HG02678 (cell line): ENCODE results near the gene IGDCC3.

Experiments
- ATAC-seq: cut with Tn5 transposase; IDR thresholded peaks from one replicate; pipeline ENCODE4 v1.9.1; 2021; ENCODE audit warnings: mild to moderate bottlenecking, moderate library complexity; ENCODE audit not compliant: unreplicated experiment

IGDCC3 gene

DNA sequence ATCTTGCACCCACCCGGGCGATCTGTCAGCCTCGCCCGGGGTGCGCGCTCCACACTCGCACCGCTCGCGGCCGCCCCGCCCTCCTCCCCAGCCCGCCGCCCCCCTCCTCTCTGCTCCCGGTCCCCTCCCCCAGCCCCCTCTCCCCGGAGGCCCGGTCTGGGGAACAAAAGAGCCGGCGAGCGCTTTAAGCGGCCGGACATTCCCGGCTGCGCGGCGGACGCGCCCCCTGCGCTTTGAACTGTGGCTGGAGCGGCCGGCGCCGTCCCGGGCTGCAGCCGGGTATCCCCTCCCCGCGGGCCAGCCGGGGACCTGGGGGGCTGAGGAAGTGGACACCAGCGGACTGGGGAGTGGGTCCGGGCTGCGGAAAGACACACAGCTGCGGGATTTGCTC, at the start of gene IGDCC3:
Gene IGDCC3, minus strand, starts transcription at position 27 of the 391 bp plus-strand sequence. CDS start 214 bp downstream, outside the sequence.
- ATAC-seq = no peak

DNA sequence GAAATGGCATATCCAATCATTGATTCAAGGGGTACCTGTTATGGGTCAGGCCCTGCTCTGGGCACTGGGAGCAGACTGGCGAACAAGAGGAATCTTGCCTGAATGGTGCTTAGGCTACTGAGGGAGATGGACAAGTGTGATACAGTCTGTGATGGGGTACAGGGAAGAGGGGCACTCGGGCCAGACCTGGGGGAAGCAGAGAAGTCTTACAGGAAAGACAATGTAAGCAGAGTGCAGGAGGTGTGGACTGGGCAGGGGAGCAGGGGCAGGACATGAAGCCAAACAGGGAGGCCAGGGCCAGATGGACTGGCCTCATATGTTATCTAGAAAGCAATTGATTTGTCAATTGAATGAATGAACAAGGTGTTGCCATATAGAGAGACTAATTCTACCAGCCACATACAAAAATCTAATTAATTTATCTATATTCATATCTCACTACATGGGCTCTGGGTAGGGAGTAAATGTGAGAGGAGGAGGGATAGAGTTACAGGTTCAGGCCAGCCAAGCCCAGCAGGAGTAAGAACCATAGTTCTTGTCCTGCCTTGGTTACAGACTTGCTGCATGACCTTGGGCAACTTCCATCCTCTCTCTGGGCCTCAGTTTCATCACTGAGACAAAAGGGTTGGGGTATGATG, 48.5 kb upstream of the IGDCC3 start:
- no peak for ATAC-seq

DNA sequence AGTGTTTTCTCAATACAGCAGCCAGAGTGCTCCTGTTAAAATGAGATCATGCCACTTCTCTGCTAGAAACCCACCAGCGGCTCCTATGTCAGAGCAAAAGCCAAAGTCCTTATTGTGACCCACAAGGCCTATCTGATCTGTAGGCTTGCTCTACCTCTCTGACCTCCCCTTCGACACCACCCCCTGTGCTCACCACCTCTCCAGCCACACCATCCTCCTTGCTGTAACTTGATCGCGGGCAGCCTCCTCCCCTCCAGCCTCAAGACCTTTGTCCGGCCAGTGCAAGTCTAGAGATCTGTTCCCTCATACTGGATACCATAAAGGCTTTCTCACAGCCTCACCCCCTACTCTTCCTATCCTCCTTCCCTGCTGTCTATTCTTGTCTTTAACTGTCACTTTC, 46.9 kb upstream of the IGDCC3 start:
- ATAC-seq = no peak

DNA sequence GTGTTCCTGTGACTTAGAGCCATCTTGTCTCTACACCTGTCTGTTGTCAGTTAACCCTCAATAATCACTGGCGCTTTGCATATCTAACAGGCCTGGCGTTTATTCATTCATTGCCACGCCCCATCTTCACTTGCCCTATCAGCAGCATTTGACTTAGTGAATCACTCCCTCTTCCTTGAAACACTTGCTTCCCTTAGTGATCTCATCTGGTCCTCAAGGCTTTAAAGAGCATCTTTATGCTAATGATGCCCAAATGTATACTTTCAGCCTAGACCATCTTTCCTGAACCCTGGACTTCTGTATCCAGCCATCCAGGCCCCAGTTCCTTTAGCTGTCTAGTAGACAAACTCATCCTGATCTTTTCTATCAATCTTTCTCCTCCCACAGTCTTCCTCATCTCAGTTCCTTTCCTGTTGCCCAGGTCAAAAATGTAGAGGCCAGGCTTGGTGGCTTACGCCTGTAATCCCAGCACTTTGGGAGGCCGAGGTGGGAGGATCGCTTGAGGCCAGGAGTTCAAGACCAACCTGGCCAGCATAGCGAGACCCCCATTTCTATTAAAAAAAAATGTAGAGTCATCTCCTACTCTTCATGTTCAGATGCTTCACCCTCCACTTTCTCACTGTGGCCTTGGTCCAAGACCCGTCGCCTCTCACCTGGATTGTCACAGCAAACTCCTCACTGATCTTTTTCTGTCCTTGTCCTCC, 46.3 kb upstream of the IGDCC3 start:
- no peak for ATAC-seq

DNA sequence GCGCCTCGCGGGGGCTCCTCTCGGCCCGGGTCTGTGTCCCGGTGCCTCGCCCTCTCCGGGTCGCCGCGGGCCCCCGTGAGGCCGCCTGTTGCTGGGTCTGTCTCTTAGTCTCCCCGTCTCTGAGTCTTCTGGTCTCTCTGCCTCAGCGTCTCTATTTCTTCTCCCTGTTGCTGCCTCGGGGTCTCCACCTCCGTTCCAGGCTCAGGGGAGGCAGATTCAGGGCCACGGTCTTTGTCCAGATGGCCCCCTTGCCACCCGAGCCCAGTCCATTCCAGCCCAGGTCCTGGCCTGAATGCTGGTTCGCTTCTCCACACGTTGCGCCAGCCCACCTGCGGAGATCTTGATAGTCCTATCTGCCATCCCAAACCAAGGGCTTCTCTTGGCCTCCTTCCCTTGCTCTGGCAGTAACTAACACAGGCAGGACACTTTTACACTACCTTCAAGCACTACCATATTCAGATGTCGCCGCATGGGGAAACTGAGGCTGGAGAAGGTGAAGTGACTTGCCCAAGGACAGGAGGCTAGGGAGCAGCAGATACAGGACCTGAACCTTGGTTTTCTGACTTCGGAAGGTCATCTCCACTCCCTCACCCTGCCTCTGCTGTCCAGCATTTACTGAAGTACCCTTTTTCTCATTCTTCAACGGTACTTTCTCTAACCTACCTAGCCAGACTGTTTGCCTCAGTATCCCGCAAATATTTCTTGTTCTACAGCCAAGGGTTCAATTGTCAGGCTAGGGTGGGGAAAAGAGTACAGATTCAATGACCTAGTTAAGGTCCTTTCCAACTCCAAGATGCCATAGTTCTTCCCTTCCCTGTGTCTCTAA, 45.6 kb upstream of the IGDCC3 start:
- no peak for ATAC-seq

DNA sequence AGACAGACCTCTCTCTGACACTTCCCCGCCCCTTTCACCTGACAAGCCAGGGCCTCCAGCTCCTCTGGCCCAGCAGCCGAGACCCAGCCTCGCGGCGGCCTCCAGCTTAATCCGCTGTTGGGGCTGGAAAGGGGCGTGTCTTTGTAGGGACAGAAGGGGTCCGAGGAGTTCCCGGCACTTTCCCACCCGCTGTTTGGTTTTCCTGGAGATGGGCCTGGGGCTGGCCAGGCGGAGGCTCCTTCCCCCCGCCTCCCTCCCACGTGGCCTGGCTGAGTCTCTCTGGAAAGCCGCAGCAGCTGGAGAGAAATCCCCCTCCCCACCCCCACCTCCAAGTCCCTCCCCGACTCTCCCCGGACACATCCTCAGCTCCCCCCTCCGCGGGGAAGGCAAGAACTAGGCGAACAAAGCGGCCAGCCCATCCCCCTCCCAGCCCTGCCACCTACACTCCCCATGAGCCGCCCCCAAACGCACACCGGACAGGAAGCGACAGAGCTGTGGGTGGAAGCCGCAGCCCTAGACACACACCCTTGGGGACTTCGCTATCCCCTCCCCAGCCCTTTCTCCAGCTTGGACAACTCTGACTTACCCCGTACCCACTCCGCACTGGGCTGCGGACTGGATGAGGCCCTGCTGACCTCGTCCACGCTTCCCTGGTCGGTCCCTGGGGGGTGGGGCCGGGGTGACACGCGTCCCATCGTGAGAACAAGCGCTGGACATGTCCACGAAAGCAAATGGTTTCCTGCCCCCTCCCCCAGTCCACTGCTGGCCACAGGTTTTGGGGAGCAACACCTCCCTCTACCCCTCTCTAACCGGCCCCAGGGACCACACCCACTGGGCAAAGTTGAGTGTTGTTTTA, 43.8 kb upstream of the IGDCC3 start:
- no peak for ATAC-seq

DNA sequence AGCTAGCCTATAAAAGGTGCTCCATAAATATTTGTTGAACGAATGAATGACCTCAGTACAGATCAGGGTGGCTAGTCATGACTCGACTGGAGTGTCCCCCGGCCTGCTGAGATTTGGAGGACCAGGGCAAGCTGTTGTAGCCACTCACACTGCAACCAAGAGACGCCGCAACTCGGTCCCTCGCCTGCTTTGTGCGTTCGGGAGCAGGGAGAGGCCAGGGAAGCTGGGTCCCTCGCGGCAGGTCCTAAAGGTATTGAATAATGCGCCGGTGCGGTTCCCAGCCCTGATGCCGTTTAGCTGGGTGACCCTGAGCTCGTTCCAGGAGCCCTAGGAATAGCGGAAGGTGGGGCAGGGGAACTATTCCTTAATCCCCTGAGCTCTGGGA, 43.2 kb upstream of the IGDCC3 start:
- no peak for ATAC-seq

DNA sequence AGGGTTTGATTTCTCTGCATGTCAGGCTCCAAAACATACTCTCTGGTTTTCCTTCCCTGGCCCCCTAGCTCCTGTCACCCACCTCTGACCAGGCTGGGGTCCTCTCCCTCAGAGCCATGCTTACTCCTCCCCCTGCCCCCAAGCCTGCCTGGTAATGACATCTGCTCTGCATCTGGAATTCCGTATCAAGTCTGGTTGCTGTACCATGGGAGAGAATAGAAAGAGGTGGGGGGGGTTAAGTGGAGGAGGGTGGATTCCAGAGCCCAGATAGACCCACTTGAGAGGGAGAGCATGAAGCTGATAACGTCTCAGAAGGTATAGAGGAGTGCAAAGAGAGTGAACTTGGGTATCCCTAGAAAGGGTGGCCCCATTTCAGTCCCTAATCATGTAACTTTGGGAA, 40.8 kb upstream of the IGDCC3 start:
- ATAC-seq = no peak

DNA sequence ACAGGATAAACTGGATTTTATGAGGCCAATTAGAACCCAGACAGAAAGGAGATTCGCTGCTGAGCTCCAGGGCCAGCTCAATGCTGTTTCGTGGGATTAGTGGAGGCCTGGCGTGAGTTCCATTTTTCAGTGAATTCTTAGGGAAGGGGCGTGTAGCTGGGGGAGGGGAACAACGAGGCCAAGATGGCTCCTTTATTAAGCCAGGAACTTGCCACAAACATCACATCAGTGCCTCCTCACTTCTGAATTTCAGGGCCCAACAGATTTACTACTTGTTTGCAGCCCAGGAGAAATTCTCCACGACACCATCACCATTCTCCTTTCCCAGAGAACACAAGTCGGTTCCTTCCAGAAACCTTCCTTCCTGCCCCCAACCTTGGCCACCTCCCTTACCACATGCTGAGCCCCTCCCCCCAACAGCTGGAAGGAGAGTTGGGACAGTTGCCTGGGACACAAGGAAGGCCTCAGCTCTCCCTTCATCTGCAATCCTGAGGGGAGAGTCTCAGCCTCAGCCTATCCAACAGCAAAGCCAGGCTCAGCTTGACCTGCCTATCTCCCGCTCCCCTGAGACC, 39.1 kb upstream of the IGDCC3 start:
- no peak for ATAC-seq

DNA sequence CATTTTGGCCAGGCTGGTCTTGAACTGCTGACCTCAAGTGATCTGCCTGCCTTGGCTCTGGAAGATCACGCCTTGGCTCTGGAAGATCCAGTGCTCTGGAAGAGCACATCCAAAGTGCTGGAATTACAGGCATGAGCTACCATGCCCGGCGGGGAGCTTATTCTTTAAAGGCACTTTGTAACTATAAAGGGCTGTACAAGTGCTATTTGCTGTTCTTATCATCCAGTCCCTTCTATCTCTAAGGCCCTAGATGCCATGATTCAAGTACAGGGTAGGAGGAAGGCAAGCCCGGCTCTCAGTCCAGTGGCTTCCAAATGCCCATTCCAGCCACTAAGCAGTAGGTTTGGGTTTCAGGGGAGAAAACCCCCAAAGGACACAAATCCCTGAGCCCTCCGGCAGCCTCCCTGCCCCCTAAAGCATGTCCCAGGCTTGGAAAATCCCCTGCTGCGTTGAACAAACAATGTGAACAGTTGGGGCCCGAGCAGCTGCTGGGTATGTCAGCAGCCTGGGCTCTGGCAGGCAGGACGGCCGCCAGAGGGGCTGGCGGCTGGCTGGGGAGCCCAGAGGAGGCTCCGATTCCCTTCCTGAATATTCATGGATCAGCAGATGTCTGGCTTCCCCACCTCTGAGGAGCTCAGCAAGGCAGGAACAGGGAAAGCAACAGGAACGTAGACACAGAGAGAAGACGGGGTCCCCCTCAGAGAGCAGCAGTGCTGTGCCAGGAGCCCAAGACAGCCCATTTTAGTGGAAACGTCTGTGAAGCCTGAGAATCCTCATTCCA, 37.2 kb upstream of the IGDCC3 start:
- ATAC-seq = no peak

DNA sequence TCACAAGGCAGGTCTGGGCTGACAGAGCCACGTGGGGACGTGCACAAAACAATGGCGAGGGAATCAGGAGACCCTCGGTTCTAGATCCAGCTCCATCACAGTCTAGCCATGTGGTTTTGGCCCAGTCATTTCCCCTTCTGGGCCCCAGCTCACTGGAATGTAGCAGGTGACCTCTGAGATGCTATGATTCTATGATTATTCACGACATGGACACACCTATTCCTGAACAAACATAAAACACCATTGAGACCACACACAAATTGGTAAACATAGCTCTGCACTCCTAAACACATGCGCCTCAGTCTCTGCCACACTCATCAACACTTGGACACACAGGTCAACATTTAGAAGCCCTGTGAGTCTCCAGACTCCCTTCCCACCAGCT, 36.0 kb upstream of the IGDCC3 start:
- ATAC-seq = no peak

DNA sequence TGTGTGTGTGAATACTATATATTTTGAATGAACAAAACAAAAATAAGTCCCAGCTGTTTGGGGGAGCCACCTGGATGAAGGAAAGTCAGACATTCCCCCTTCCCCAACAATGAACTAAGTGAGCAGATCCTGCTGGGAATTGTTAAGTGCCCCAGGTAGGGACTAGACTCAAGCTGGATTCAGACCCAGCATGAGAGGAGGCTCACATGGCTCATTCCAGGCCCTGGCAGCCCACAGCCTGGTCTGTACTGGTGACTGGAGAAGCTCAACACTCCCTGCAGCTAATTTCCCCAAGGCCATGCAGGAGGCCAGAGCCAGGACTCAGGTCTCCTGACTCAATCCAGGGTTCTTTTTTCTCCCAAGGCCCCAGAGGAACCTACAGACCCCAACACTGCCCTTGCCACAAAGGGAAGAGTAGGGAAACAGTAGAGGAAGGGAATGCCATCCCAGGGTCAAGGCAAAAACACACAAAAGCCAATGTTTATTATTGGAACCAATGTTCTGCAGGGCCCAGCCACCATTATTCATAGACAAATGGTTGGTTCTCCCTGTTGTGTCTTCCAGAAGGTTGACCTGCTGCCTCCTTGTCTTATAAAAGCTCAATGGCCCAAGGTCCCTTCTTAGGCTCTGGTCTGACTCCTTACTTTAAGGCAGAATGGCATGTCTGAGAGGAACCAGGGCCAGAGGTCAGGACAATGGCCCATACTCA, 35.4 kb upstream of the IGDCC3 start:
- ATAC-seq = no peak

DNA sequence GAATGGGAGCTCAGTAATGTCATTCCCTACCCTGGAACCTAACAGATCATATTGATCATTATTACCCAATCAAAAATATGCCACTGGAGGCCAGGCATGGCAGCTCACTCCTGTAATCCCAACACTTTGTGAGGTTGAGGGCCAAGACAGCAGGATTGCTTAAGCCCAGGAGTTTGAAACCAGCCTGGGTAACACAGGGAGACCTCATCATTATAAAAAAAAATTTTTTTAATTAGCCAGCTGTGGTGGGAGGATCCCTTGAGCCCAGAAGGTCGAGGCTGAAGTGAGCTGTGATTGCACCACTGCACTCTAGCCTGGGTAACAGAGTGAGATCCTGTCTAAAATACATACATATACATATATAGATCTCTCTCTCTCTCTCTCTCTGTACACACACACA, 34.8 kb upstream of the IGDCC3 start:
- ATAC-seq = no peak

DNA sequence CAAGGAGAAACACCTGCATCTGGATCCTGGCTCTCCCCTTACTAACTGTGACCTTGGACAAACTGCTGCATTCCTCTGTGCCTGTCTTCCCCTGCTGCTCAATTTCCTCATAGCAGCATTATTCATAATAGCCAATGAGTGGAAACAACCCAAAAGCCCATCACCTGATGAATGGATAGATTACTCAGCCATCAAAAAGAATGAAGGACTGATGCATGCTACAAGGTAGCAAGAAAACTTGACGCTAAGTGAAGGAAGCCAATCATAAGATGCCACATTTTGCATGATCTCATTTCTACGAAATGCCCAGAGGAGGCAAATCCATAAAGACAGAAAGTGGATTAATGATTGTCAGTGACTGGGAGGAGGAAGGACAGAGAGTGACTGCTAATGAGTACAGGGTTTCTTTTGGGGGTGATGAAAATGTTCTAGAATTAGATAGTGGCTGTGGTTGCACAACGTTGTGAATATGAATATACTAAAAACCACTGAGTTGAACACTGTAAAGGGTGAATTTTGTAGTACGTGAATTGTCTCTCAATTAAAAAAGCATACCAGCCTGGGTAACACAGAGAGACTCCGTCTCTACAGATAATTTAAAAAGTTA, 33.8 kb upstream of the IGDCC3 start:
- no peak for ATAC-seq

DNA sequence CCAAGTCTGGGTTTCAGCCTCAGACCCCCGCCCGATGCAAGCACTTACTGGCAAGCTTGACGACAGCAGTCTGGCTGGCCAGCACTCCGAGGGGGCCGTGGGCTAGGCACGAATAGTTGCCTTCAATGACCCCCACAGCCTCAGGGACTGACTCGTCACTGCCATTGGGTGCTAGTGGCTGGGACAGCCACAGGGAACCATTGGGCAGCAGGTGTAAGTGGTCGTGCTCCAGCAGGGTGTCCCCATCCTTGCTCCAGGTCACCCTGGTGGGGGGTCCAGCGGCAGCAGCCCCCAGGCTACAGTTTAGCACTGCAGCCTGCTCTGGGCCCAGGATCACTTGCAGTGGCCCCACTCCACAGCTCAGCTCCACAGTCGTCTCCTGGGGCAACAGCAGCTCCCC, 33.2 kb upstream of the IGDCC3 start:
- ATAC-seq = no peak

DNA sequence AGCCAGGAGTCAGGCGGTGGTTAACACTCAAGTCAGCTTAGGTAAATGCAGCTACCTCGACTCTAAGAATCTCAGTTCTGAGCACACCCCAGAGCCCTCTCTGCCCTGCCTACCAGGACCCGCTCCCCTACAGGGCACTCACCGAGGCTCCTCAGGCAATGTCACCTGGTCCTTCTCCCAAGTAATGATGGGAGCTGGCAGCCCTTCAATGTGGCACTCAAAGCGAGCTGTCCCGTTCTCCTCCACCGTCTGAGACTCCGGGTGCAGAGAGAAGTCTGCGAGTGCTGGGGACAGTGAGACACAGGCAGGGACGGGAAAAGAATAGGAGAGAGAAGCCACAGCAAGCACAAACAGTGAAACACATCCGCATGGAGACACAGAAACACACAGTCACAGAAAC, 32.2 kb upstream of the IGDCC3 start:
- ATAC-seq = no peak

DNA sequence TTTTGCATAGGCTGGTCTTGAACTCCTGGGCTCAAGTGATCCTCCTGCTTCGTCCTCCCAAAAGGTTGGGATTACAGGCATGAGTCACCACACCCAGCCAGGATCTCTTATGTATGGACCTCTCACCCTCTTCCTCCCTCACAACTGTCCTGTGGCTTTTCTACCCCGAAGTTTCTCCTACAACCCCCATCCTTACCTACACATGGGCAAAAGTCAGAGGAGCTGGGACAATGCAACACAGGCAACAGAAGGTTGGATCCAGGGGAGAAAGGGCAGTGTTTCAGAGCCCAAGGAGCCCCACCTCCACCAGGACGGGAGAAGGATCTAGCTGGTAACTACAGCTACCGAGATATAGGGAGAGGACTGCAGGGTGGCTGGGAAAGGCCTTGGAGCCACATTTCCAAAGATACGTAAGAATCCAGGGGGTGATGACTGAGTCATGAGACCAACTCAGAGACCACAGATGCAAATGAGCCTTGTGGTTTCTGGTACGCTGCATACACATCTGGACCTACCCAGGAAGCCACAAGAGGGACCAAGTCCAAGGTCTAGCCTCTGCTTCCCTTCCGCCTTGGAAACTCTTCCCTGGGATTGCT, 31.3 kb upstream of the IGDCC3 start:
- ATAC-seq = peak; percentile 64

DNA sequence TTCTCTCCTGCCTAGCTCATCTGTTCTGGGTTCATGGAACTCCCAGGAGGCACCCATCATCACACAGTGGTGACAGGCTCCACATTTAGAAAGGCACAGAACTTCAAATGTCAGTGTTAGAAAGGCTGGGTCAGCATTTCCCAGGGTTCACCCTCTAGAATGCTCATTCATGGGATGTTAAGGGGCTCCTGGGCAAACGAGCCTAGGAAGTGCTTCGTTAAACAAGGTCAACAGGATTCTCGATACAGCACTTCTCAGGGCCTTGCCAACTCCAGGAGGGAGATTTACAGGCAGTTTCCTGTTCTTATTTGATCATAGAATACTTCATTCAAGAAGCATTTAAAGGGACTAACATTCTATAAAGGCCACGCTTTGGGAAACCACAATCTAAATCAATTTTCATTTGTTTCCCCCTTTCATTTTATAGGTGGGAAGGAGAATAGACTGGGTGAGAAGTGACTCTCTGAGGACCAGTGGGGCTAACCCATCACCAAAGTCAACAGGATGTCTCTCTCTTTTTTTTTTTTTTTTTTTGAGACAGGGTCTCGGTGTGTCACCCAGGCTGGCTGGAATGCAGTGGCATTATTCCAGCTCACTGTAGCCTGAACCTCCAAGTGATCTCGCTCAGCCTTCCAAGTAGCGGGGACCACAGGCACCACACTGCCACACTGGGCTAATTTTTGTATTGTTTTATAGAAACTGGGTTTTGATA, 30.7 kb upstream of the IGDCC3 start:
- no peak for ATAC-seq
